ENCODE results near the gene DOK7.
A peak's percentile ranks its signal among the peaks of the same experiment; 100 is the strongest.
"Not testable (repeated sequence)": the region's sequence is repeated elsewhere in the genome, so short reads cannot be mapped to it uniquely, and the experiment has no call there.

Gene DOK7

GRCh38 chr4:3531879-3532750, 69.0 kb downstream of the DOK7 start, which contains the start of gene LRPAP1:
LRPAP1 (minus strand) TSS chr4:3532422; CDS start chr4:3532412, 10 bp downstream.
- H3K36me3 ChIP-seq (ENCODE audit: control insufficient read depth in 1 of 2, insufficient read depth in 2 of 2, low read length in 2 of 2) = peaks cover 14 to 22% of the 10 kb centered on the region in 2 experiments
- peaks cover 10 to 21% of the 10 kb centered on the region in 2 experiments for H3K4me1 ChIP-seq (ENCODE audit: control insufficient read depth in 1 of 2, insufficient read depth in 2 of 2, low read length in 2 of 2)
- peak within 1 kb of the TSS; percentile 45 for H3K14ac ChIP-seq (ENCODE audit: low read length)
- H3K4ac ChIP-seq (ENCODE audit: low read depth, low read length) = peak within 1 kb of the TSS; percentile 3
- H4K12ac ChIP-seq (ENCODE audit: low read depth, low read length) = peak within 1 kb of the TSS; percentile 9
- H2BK12ac ChIP-seq (ENCODE audit: low read length) = no peak within 1 kb of the TSS
- peak within 1 kb of the TSS; percentile 15 for H2BK5ac ChIP-seq (ENCODE audit: low read depth, low read length, poor library complexity)
- peak; percentile 84 to 90 for DNase-seq
- peak within 1 kb of the TSS; percentile 62 for H4K8ac ChIP-seq (ENCODE audit: low read depth, low read length)
- peak within 1 kb of the TSS; percentile 82 for H3K4me3 ChIP-seq (ENCODE audit: low read depth, low read length)
- peak within 1 kb of the TSS; percentile 20 for H4K91ac ChIP-seq (ENCODE audit: low read depth, low read length)
- H3K23ac ChIP-seq (ENCODE audit: low read length) = no peak within 1 kb of the TSS
- no CpG with 5 or more reads among the region's 84 CpGs for WGBS (ENCODE audit: extremely low coverage, insufficient coverage, insufficient read length)
- H3K9ac ChIP-seq (ENCODE audit: low read length) = peak within 1 kb of the TSS; percentile 62
- H3K79me1 ChIP-seq (ENCODE audit: low read length) = peaks cover 3% of the 10 kb centered on the region
- peak within 1 kb of the TSS; percentile 17 for H2AK5ac ChIP-seq (ENCODE audit: low read length)
- peak within 1 kb of the TSS; percentile 36 for H3K18ac ChIP-seq (ENCODE audit: low read length)
- peaks cover 1% of the 10 kb centered on the region for H3K9me3 ChIP-seq (ENCODE audit: insufficient read depth, low read depth, low read length)
- H3K27me3 ChIP-seq (ENCODE audit: insufficient read depth, low read length) = no peaks in the 10 kb centered on the region
- H2AFZ ChIP-seq (ENCODE audit: insufficient read depth, low read length, poor library complexity) = peak within 1 kb of the TSS; percentile 40
- H3K79me2 ChIP-seq (ENCODE audit: control insufficient read depth, insufficient read depth, low read length, poor library complexity) = peaks cover 9% of the 10 kb centered on the region
- peak within 1 kb of the TSS; percentile 95 for H3K4me2 ChIP-seq (ENCODE audit: low read length)
- peak within 1 kb of the TSS; percentile 12 for H2BK120ac ChIP-seq (ENCODE audit: insufficient read depth, low read length, poor library complexity)
- no peak within 1 kb of the TSS for H3K27ac ChIP-seq (ENCODE audit: low read depth, low read length)

GRCh38 chr4:3532751-3533422, 69.8 kb downstream of the DOK7 start:
- no CpG with 5 or more reads among the region's 42 CpGs for WGBS (ENCODE audit: extremely low coverage, insufficient coverage, insufficient read length)
- Histone ChIP-seq H3K14ac (ENCODE audit: low read length) (no peak overlapping the region), H3K4ac (ENCODE audit: low read depth, low read length) (no peak overlapping the region), H2BK5ac (ENCODE audit: low read depth, low read length, poor library complexity) (no peak overlapping the region), H4K8ac (ENCODE audit: low read depth, low read length) (no peak overlapping the region), H3K79me1 (ENCODE audit: low read length) (peaks cover 3% of the 10 kb centered on the region), H3K36me3 (ENCODE audit: control insufficient read depth in 1 of 2, insufficient read depth in 2 of 2, low read length in 2 of 2) (peaks cover 9 to 15% of the 10 kb centered on the region in 2 experiments), H3K9me3 (ENCODE audit: insufficient read depth, low read depth, low read length) (peaks cover 1% of the 10 kb centered on the region), H3K4me2 (ENCODE audit: low read length) (peak overlapping the region; percentile 95), H2BK12ac (ENCODE audit: low read length) (no peak overlapping the region), H3K23ac (ENCODE audit: low read length) (no peak overlapping the region), H3K27me3 (ENCODE audit: insufficient read depth, low read length) (no peaks in the 10 kb centered on the region), H4K91ac (ENCODE audit: low read depth, low read length) (no peak overlapping the region), H3K18ac (ENCODE audit: low read length) (no peak overlapping the region), H3K4me1 (ENCODE audit: control insufficient read depth in 1 of 2, insufficient read depth in 2 of 2, low read length in 2 of 2) (peaks cover 10 to 21% of the 10 kb centered on the region in 2 experiments), H2AK5ac (ENCODE audit: low read length) (no peak overlapping the region), H4K12ac (ENCODE audit: low read depth, low read length) (no peak overlapping the region), H3K27ac (ENCODE audit: low read depth, low read length) (no peak overlapping the region), H3K9ac (ENCODE audit: low read length) (peak overlapping the region; percentile 19), H3K79me2 (ENCODE audit: control insufficient read depth, insufficient read depth, low read length, poor library complexity) (peaks cover 9% of the 10 kb centered on the region), H3K4me3 (ENCODE audit: low read depth, low read length) (peak overlapping the region; percentile 46), H2BK120ac (ENCODE audit: insufficient read depth, low read length, poor library complexity) (no peak overlapping the region), H2AFZ (ENCODE audit: insufficient read depth, low read length, poor library complexity) (peak overlapping the region; percentile 40)
- no peak for DNase-seq

GRCh38 chr4:3533423-3533820, 70.3 kb downstream of the DOK7 start:
- no peak overlapping the region for H2BK5ac ChIP-seq (ENCODE audit: low read depth, low read length, poor library complexity)
- H3K36me3 ChIP-seq (ENCODE audit: control insufficient read depth in 1 of 2, insufficient read depth in 2 of 2, low read length in 2 of 2) = peaks cover 6 to 13% of the 10 kb centered on the region in 2 experiments
- H3K23ac ChIP-seq (ENCODE audit: low read length) = no peak overlapping the region
- no peak overlapping the region for H2BK12ac ChIP-seq (ENCODE audit: low read length)
- no CpG with 5 or more reads among the region's 7 CpGs for WGBS (ENCODE audit: extremely low coverage, insufficient coverage, insufficient read length)
- no peak overlapping the region for H3K9ac ChIP-seq (ENCODE audit: low read length)
- H3K4me1 ChIP-seq (ENCODE audit: control insufficient read depth in 1 of 2, insufficient read depth in 2 of 2, low read length in 2 of 2) = peaks cover 10 to 21% of the 10 kb centered on the region in 2 experiments
- H3K79me1 ChIP-seq (ENCODE audit: low read length) = peaks cover 3% of the 10 kb centered on the region
- H2BK120ac ChIP-seq (ENCODE audit: insufficient read depth, low read length, poor library complexity) = no peak overlapping the region
- H3K4me3 ChIP-seq (ENCODE audit: low read depth, low read length) = no peak overlapping the region
- H3K4ac ChIP-seq (ENCODE audit: low read depth, low read length) = no peak overlapping the region
- no peak for DNase-seq
- H3K27ac ChIP-seq (ENCODE audit: low read depth, low read length) = no peak overlapping the region
- no peak overlapping the region for H3K18ac ChIP-seq (ENCODE audit: low read length)
- H3K4me2 ChIP-seq (ENCODE audit: low read length) = no peak overlapping the region
- H2AFZ ChIP-seq (ENCODE audit: insufficient read depth, low read length, poor library complexity) = no peak overlapping the region
- H3K14ac ChIP-seq (ENCODE audit: low read length) = no peak overlapping the region
- H3K27me3 ChIP-seq (ENCODE audit: insufficient read depth, low read length) = no peaks in the 10 kb centered on the region
- no peak overlapping the region for H2AK5ac ChIP-seq (ENCODE audit: low read length)
- no peak overlapping the region for H4K12ac ChIP-seq (ENCODE audit: low read depth, low read length)
- no peak overlapping the region for H4K91ac ChIP-seq (ENCODE audit: low read depth, low read length)
- peaks cover 1% of the 10 kb centered on the region for H3K9me3 ChIP-seq (ENCODE audit: insufficient read depth, low read depth, low read length)
- peaks cover 9% of the 10 kb centered on the region for H3K79me2 ChIP-seq (ENCODE audit: control insufficient read depth, insufficient read depth, low read length, poor library complexity)
- no peak overlapping the region for H4K8ac ChIP-seq (ENCODE audit: low read depth, low read length)

GRCh38 chr4:3535812-3536211, 72.7 kb downstream of the DOK7 start:
- not testable (repeated sequence) for H2BK12ac ChIP-seq (ENCODE audit: low read length); H3K36me3 ChIP-seq (ENCODE audit: control insufficient read depth in 1 of 2, insufficient read depth in 2 of 2, low read length in 2 of 2); H4K8ac ChIP-seq (ENCODE audit: low read depth, low read length); H3K14ac ChIP-seq (ENCODE audit: low read length); H3K79me1 ChIP-seq (ENCODE audit: low read length); H2BK120ac ChIP-seq (ENCODE audit: insufficient read depth, low read length, poor library complexity); H4K12ac ChIP-seq (ENCODE audit: low read depth, low read length); DNase-seq; H3K27ac ChIP-seq (ENCODE audit: low read depth, low read length); H3K18ac ChIP-seq (ENCODE audit: low read length); H3K4ac ChIP-seq (ENCODE audit: low read depth, low read length); H2AK5ac ChIP-seq (ENCODE audit: low read length); H3K27me3 ChIP-seq (ENCODE audit: insufficient read depth, low read length); H2BK5ac ChIP-seq (ENCODE audit: low read depth, low read length, poor library complexity); H3K4me2 ChIP-seq (ENCODE audit: low read length); H3K79me2 ChIP-seq (ENCODE audit: control insufficient read depth, insufficient read depth, low read length, poor library complexity); H3K9ac ChIP-seq (ENCODE audit: low read length); H2AFZ ChIP-seq (ENCODE audit: insufficient read depth, low read length, poor library complexity); H3K23ac ChIP-seq (ENCODE audit: low read length); H3K4me3 ChIP-seq (ENCODE audit: low read depth, low read length); H3K9me3 ChIP-seq (ENCODE audit: insufficient read depth, low read depth, low read length); H4K91ac ChIP-seq (ENCODE audit: low read depth, low read length)
- no CpG with 5 or more reads among the region's 10 CpGs for WGBS (ENCODE audit: extremely low coverage, insufficient coverage, insufficient read length)
- peaks cover 5 to 12% of the 10 kb centered on the region in 2 experiments for H3K4me1 ChIP-seq (ENCODE audit: control insufficient read depth in 1 of 2, insufficient read depth in 2 of 2, low read length in 2 of 2)
